K562 (cell line): ENCODE data around the gene FMN1.

Source experiments
- OTX1 ChIP-seq: fragments of 450-650 bp; formaldehyde crosslinking; IDR thresholded peaks from 2 replicates; pipeline ENCODE4 v1.4.0; 2022; ENCODE audit warnings: mild to moderate bottlenecking
- PTTG1 ChIP-seq: fragments of 450-650 bp; IDR thresholded peaks from 2 replicates; pipeline ENCODE4 v1.6.1; 2016; ENCODE audit warnings: low read depth, mild to moderate bottlenecking, missing genetic modification characterization, missing compliant biosample characterization
- RBFOX2 ChIP-seq: fragments of 200-400 bp; formaldehyde crosslinking; IDR thresholded peaks from 2 replicates; pipeline ENCODE4 v1.6.1; 2017; ENCODE audit warnings: low read depth, mild to moderate bottlenecking, low read length, moderate library complexity
- SRSF7 ChIP-seq: fragments of 200-400 bp; formaldehyde crosslinking; optimal IDR thresholded peaks from 2 replicates; pipeline ENCODE3; 2017; ENCODE audit warnings: mild to moderate bottlenecking, low read depth, low read length
- ZBTB34 ChIP-seq: fragments of 250-450 bp; sonication (Bioruptor Pico); IDR thresholded peaks from 2 replicates; pipeline ENCODE4 v1.8.0; 2021; ENCODE audit warnings: mild to moderate bottlenecking, moderate library complexity
- TF ChIP-seq, protein P1 (sequence below): fragments of 450-650 bp; IDR thresholded peaks from 2 replicates; pipeline ENCODE4 v1.6.1; 2016; ENCODE audit warnings: missing biosample characterization, missing genetic modification characterization
- TF ChIP-seq, protein P2 (sequence below), 3 experiments: IDR thresholded peaks in 2 of 3; conservative IDR thresholded peaks in 1 of 3; 2 replicates each; pipeline ENCODE4 v1.5.1; 2011 to 2012; ENCODE audit warnings: low read length in 3 of 3, mild to moderate bottlenecking in 3 of 3, control low read depth in 2 of 3, improper control_type of control experiment in 1 of 3, inconsistent platforms in 1 of 3, low read depth in 1 of 3, mixed read lengths in 1 of 3, moderate library complexity in 1 of 3; ENCODE audit not compliant: insufficient read depth in 2 of 3

DNA sequence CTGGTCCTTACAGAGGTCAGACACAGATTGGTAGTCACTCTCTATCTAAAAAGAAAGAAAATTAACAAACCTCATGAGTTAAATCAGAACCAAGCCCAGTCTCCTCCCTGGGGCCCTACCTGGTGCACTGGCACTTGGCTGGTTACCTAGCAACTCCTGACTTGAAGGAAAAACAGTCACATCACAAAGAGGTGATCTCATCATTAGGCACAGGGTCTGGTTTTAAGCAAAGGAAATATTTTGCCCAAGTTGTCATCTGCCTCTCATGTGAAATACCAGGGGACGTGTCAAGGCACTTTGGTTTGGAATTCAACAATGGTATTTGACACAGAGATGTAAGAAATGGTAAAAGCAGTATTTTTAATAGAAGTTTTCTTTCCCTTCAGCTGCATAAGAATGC, 47.7 kb upstream of the FMN1 start:
- no peak for TF ChIP-seq PTTG1 (tag)
- TF ChIP-seq SRSF7: no peak
- no peak for TF ChIP-seq RBFOX2
- TF ChIP-seq, protein P1, sequence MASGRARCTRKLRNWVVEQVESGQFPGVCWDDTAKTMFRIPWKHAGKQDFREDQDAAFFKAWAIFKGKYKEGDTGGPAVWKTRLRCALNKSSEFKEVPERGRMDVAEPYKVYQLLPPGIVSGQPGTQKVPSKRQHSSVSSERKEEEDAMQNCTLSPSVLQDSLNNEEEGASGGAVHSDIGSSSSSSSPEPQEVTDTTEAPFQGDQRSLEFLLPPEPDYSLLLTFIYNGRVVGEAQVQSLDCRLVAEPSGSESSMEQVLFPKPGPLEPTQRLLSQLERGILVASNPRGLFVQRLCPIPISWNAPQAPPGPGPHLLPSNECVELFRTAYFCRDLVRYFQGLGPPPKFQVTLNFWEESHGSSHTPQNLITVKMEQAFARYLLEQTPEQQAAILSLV (tag): no peak
- no peak for TF ChIP-seq OTX1 (CRISPR knock-in tag)
- no peak for TF ChIP-seq ZBTB34 (CRISPR knock-in tag)
- TF ChIP-seq, protein P2, sequence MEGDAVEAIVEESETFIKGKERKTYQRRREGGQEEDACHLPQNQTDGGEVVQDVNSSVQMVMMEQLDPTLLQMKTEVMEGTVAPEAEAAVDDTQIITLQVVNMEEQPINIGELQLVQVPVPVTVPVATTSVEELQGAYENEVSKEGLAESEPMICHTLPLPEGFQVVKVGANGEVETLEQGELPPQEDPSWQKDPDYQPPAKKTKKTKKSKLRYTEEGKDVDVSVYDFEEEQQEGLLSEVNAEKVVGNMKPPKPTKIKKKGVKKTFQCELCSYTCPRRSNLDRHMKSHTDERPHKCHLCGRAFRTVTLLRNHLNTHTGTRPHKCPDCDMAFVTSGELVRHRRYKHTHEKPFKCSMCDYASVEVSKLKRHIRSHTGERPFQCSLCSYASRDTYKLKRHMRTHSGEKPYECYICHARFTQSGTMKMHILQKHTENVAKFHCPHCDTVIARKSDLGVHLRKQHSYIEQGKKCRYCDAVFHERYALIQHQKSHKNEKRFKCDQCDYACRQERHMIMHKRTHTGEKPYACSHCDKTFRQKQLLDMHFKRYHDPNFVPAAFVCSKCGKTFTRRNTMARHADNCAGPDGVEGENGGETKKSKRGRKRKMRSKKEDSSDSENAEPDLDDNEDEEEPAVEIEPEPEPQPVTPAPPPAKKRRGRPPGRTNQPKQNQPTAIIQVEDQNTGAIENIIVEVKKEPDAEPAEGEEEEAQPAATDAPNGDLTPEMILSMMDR (IDR thresholded peaks at IDR 0.05 in 2 of 3, conservative IDR thresholded peaks at IDR 0.05 in 1 of 3; ENCODE audit: insufficient read depth in 2 of 3, low read depth in 1 of 3, low read length in 3 of 3): no peak
